GM19452 (cell line): ENCODE measurements around the gene ETFB.

Source experiments
- ATAC-seq: cut with Tn5 transposase; IDR thresholded peaks from one replicate; pipeline ENCODE4 v1.9.1; 2021; ENCODE audit not compliant: unreplicated experiment

The ETFB gene

DNA sequence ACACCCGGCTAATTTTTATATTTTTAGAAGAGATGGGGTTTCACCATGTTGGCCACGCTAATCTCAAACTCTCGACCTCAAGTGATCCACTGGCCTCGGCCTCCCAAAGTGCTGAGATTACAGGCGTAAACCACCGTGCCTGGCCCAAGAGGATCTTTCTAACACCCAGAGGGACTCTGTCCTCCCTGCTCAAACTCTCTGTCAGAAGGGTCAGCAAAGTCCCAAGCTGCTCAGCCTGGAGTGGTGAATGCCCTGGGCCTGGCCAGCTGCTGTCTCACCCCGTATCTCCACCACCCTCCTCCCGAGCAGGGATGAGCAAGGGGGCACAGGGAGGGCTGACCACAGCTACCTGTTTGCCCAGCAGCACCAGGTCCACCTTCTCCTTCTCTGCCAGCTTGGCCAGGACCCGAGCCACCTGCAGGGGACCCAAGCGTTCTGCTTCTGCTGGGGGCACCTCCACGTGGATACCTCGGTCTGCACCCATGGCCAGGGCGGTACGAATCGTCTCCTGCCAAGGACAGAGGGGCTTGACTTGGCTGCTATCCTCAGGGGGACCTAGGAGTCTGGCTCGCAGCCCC lies 13.3 kb downstream of the ETFB start:
- no peak for ATAC-seq

DNA sequence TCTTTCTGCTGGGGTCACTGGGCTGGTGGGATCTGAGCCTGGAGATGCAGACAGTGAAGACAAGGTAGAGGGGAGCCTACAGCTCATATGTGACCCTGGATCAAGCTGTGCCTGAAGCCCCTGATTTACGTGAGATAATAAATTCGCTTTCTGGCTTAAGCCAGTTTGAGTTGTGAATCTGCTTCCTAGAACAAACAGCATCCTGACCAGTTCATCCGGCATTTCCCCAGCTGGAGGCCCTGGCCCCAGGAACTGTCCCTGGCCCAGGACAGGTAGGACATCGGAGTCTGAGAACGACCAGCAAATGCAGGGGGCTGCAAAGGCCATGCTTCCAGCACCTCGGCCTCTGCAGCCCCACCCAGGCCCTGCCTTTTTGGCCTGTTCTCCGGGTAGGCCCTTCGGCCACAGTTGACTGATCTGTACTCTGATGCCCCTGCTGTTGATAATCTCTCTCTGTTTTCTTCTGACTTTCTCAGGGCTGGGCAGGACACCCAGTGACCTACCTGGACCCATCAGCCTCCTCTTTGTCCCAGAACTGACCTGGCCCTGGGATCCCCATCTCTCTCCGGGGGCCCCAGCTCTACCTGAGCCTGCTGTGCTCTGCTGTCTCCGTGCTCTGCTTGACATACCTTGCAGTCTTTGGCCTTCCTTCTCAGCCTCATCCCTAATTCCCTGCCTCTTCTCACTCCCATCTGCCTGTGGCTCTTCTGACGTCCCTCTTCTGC lies 14.8 kb downstream of the ETFB start:
- ATAC-seq, result no peak

DNA sequence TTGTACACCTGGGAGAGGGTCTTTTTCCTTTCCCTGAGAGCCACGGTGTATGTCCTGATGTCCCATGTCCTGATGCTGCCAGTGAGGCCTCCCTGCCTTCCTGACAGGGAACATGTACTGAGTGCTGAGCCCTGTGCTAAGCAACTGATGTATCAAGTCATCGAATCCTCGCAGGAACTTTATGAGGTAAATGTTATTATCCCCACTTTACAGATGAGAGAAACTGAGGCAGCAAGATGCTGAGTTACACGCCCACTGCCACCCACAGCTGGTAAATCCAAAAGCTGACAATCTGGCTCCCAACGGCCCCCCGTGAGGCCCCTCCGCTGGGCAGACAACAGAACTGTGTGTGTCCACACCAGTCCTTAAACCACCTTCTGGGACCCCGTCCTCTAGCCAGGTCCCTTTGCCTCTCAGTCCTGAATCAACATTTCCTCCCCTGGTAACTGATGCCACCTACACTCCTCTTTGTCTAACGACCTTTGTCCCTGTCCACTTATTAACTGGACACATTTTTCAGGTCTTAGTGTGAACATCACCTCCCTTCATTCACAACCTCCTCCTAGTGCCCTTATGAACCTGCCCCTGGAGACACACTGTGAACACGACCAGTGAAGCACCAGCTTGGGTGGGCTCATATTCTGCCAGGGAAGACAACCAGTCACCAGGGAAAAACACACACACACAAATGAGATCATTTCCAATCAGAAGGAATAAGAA lies 18.8 kb downstream of the ETFB start:
- ATAC-seq, result no peak

DNA sequence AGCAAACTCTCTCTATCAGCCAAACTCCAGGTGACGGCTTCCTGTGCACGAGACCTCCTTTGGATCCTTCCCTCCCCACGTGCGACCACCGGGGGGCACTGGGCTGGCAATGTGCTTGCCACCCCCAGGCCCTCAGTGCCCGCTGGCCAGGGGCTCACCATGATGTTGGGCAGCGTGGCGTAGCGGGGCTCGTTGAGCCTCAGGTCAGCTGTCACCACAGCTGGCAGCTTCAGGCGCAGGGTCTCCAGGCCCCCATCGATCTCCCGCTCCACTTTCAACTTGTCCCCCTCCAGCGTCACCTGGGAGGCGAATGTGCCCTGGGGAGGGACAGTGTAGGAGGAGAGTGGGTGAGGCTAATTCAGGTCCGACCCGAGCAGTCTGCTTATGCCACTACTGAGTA lies 19.4 kb downstream of the ETFB start:
- ATAC-seq, result no peak

DNA sequence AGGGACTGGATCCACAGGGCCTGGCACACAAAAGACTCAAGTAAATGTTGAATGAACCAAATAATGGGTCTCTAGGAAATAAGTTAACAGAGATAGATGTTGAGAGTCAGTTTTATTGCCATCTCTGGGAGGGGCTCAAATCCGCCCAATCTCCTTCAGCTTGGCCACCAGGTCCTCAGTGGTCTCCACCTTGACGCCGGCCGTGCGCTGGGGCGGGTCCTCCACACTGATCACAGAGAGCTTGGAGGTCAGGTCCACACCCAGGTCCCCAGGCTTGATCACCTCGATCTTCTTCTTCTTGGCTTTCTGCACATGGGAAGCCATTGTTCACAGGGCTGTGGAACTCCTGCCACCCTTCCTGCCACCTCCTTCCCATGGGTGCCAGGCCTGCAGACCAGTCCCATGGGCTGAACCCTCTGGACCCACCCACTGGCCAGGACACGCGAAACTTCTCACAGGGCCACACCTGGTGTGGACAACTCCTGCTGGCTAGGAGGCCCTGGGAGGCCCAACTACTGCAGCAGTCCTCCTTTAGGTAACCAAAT lies 21.0 kb downstream of the ETFB start:
- ATAC-seq, result no peak

DNA sequence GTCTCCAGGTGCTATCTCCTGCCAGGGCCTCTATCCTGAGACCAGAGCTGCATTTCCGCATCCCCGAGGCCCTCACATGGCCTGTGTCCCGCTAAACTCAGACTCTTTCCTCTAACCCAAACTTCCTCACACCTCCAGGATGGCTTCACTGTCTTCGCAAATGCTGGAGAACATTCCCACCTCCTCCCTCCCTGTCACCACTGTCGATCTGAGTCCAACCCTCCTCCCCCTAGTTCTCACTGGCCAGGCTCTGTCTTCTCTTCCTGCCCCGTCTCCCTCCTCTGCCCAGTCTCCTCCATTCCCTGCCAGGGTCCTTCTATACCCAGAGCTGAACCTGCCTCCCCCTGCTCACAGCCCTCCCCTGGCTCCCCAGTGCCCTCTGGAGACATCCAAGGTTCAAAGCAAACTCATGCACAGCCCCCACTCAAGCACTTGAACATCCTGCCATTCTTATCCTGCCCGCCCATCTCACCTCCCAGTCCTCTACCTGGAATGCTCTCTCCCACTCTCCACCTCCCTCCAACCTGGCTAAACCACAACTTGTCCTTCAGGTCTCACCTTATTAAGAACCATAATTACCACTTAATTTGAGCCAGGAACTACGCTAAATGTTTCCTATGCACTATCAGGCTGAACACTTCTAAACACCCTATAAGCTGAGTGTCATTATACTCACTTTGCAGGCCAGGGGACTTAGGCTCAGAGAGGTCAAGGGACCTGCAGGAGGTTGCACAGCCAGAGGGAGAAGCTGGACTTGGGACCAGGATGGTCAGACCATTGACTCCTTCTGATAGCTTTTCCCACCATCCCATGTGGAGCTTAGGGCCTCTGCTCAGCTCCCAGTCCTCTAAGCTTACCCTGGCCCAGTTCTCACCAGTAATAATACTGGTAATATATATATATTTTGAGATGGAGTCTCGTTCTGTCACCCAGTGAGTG lies 23.3 kb downstream of the ETFB start:
- no peak for ATAC-seq

DNA sequence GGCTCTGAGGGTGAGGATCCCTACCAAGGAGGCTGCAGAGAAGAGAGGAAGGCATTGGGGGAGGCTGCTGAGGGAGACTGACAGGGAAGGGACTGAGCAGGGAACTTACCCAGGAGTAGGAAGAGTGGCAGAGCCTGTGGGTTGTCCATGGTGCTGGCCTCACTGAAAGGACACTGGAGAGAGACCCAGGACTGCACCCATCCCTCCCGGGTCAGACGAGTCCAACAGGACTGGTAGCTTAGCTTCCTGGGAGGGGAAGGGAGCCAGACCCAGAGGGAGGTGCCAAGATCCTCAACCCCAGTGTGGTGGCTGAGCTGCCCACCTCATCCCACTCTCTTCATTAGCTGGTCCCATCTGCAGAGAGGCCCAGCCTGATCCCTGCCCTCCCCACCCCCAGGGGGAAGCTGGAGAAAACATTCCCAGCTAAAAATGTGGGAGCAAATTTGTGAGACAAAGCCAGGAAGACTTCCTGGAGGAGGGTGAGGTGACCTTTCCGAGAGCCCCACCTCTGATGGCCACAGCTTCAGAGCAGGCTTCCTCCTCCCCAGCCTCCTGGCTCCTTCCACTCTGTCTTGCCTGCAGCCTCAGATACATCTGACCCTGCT lies 24.1 kb downstream of the ETFB start, which contains the start of gene VSIG10L:
Gene VSIG10L (minus strand): TSS at position 164 of the 605 bp plus-strand sequence. CDS start 15 bp downstream, at position 149.
- no peak for ATAC-seq

DNA sequence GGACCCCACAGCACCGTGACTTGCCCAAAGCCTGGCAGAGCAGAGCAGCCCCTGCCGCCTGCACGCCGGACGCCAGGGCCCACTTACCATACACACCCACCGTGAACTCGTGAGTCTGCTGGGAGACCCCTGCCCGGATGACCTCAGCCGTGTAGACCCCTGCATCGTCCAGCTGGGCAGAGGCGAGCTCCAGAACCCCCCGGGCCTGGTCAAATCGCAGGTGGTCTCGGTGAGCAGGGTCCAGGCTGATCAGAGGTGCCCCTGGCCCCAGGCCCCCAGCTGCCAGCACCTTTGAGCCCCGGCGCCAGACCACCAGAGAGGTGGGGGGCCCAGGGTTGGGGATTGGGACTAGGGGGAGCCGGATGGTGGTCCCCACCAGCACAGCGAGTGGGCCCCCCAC lies 25.1 kb downstream of the ETFB start:
- no peak for ATAC-seq

DNA sequence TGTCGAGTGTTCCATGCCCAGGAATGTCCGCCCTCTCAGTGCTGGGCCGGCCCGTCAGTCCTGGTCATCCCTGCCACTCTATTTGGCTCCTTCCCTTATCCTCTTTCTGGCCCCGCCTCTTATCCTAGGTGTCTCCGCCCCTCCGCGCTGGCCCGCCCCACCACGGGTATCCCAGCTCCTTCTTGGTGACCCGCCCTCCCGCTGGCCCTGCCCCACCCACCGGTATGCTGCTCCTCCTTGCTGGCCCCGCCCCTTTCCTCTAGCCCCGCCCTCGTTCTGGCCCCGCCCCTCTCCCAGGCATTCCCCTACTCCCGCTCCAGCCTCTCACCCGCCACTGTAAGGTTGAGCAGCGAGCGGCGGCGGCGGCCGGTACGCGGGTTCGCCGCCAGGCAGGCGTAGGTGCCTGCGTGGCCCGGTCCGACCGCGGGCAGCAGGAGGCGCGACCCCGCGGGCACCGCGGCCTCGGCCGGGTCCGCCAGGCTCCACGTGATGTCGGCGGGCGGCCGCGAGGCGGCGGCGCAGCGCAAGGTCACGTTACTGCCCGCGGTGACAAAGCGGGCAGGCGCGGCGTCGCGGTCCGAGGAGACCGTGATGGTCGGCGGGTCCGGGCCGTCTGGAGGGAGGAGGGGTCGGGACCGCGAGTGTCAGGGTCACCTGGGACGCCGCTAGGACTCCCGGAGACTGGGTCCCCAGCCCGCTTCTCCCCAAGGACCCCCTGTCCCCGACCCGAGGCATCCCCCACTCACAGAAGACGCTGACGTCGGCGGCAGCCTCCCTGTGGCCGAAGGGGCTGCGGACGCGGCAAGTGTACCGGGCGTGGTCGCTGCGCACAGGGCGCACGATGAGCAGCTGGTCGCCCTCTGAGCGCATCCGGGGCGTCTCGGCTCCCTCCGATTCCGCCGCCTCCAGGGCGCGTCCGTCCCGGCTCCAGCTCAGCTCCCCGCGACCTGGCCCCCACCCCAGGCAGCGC lies 26.2 kb downstream of the ETFB start:
- peak; percentile 39 for ATAC-seq

DNA sequence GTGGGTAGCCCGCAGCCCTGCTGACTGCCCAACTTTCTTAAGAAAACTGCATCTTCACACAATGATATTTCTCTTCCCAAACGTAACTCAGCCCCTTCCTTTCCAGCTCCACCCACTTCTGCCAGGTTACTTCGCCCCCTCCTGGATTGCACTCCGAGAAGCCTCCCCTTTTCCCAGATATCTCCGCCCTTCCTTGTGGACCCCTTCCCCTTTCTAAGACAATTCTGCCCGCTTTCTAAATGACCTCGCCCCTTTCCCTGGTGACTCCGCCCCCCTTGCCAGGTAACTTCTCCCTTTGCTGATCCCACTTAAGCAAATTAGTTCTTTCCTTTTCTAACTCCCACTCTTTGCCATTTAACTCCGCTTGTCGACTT lies 26.9 kb downstream of the ETFB start:
- ATAC-seq, result no peak

DNA sequence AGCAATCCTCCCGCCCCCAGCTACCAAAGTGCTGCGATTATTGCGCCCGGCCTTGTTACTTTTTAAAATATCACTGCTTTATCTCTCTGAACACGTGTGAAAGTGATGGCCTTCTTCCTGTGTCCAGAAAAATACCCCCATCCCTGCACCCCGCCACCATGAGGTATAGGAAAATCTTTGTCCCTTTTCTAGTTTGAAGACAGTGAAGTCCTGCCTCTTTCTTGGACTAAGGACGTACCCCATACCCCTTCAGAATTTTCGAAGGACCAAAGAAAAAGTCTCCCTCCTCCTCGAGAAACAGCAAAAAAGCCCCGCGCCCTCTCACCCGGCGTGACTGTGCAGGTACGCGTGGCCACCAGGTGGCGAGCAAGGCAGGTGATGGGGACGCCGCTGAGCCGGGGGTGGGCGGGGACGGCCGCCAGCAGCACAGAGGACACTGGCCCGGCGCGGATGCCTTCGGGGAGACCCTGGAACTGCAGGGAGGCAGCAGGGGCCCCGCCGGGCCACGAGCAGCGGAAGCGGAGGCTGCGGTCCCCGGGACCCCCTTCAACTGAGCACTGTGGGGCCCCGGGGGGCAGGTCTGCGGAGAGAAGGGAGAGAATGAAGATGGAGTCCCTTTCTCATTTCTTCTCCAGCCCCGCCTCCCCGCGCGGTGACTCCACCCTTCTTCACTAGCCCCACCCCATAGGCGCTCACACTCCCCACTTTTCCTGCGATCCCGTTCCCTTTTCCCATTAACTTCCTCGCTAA lies 27.4 kb downstream of the ETFB start:
- ATAC-seq, result peak; percentile 65

DNA sequence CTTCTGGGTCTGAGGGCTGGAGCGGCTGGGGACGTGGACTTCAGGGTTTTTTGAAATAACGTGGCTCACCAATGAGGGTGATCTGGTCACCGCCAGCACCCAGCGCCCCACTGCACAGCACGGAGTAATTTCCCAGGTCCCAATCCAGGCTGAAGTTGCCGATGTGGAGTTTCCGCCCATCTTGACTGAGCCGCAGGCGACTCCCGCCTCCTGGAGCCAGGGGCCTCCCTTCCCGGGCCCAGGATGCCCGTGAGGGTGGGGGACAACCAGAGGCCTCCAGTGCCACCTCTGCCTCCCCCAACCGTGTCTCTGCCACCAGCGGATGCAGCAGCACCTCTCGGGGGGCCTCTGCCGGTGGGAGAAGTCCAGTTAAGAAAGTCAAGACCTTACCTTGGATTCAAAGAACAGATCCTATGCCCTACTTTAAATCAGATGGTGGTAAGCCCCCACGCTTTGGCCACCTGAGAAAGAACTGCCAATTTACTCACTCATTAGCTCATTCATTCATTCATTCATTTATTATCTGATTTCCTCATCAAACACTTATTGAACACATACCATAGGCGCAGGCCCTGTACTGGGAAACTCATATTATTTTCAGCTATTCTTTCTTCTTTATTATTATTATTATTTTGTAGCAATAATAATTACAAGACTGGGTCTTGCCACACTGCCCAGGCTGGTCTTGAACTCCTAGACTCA lies 28.2 kb downstream of the ETFB start:
- ATAC-seq, result no peak

DNA sequence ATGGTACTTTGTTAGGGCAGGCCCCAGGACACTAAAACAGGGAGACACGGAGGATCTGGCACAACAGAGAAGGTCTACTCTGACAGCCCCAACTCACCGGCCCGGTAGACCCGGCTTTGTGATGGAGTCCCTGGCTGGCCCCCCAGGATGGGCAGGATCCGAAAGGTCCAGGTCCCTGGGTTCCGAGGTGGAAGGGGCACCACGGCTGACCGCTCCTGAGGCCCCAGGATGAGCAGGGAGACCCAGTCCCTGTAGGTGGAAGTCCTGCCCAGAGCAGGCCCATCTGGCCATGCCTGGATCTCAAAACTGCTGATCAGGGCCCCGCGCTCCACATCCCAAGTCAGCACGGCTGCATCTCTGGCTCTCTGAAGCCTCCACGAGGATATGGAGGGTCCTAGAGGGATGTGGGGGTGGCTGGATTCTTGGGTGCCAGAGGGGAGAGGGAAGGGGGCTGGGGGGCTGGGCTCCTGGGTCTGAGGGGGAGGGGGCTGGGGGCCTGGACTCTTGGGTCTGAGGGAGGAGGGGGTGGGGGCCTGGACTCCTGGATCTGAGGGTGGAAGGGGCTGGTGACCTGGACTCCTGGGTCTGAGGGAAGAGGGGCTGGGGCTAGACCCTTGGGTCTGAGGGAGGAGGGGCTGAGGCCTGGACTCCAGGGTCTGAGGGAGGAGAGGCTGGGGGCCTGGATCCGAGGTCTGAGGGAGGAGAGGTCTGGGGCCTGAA lies 28.9 kb downstream of the ETFB start:
- ATAC-seq, result no peak

DNA sequence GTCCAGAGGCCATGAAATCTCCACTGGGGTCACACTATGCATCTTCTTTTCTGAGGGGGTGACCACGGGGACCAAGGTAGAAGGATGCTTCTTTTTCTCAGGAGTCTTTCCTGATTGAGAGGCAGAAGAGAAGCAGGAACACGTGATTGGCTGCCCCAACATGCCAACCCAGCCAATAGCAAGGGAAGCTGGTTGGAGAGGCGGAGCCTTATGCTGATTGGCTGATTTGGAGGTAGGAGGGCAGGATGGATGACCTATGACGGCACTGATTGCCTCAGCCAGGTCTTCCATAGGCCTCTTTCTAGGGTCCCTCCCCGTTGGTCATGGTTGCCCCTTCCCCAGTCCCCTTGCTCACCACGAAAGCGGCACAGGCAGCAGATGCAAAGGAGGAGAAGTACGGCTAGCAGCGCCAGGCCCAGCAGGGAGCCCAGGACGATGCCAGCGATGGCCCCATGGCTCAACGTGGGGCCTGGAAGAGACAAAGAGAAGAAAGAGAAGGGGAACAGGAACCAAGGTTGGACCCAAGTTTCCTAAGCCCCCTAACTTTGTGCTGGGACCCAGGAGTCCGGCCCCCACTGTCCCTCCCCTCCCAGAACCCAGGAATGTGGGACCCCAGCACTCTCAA lies 32.2 kb downstream of the ETFB start:
- no peak for ATAC-seq

DNA sequence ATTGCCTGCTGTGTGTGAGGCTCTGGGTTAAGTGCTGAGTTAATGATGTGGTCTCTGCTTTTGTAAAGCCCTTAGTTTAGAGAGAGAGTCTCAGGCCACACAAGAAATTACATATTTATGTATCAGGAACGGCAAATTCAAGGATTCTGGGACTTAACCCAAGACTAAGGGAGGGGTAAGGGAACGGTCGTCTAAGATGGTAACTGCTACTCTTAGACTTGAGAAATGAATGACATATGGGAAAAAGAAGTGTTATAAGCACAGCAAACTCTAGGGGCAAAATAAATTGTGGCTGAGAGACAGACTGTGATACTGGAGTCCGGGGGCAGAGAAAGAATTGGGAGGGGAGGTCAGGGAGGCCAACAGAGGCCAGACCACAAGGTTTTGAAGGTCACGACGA lies 34.5 kb downstream of the ETFB start:
- ATAC-seq, result no peak

DNA sequence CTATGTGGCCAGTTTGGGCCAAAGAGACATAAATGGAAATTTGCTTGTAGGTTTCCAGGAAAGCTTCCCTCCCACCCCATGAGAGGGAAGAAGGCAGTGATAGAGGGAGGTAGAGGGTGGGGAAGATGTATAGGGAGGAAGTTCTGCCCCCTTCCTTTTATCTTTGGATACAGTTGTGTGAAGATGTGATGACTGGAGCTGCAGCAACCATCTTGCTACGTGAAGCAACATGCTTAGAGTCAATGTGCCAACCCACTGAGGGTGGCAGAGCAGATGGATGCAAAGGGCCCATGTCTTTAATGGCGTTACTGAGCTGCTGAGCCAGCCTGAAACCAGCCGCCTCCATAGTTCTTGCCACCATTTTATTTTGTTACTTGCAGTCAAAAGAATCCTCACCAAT lies 35.0 kb downstream of the ETFB start:
- ATAC-seq, result no peak

DNA sequence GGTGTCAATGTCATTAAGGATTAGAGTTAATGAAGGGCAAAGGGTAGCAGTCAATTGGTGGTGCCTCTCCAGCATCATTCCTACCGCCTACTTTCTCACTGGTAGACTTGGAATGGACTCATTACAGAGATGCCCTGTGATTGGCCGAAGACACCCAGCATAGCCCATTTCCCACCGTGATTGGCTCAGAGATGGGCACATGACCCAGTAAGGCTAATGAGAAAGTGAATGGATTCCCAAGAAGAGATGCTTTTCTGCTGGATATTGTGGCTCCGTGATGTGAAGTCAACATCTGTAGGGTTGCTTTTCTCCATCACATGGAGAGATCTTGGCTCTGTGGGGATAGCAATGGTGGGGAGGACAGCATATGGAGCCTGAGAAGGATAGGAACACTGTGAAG lies 35.8 kb downstream of the ETFB start:
- ATAC-seq, result no peak
